Measurements from ENCODE around the gene ATRN.
A peak's percentile ranks its signal among the peaks of the same experiment; 100 is the strongest.
"Not testable (repeated sequence)": the region's sequence is repeated elsewhere in the genome, so short reads cannot be mapped to it uniquely, and the experiment has no call there.

Gene ATRN

DNA sequence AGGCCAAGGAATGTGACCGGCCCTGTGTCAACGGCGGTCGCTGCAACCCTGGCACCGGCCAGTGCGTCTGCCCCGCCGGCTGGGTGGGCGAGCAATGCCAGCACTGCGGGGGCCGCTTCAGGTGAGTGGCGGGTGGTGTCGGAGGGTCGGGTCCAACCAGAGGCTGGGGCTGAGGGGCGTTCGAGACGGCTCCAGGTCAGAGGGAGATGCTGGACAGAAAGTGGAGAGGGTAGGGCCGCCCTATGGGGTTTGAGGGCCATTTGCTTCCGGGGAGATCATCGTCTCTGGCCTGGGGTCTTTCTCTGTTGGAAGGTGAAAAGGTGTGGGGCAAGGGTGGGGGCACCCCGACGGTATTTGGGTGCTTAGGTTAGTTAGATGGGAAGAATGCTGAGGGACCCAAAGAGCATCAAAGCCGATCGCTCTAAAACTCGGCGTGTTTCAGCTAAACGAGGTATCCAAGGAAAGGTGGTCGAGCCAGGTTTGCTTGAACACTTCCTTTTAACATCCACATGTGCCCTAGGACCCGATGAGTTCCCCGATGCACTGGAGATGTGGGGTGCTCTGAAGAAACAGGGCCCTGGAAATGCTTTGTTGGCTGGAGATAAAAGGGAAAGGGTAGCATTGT, 691 bp downstream of the ATRN start:
- DNase-seq, result no peak

DNA sequence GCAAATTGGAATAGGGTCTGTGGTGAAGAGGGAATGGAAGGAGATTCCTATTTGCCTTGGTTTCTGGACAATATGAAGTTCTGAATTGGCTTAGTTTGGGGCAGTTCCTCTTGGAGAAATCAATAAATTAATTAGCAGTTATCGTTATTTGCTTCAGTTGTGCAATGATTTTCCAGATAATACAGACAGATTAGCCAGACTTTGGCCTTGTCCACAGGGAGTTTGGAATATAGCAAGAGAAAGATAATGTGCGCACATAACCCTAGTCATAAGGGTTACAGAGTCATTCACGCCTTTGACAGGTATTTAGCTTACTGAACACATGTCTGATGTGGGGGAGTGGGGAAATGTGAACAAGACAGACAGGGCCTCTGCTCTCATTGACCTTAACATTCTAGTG, 1.3 kb downstream of the ATRN start:
- DNase-seq, result no peak

DNA sequence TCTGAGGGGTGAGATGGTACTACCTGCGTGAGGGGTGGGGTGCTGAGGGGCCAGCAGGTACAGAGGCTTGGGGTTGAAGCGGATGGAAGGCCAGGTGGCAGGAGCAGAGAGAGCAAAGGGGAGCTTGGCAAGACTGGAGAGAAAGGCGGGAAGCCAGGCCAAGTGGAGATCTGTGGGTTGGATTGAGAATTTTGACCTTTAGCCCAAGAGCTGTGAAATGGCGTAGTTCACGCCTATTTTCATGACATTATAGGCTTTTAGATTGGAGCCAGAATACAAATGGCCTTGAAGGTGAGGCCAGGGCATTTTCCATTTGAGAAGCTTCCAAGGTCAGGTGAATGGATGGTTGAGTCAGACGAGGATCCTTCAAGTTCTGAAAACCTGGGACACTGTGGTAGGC, 2.5 kb downstream of the ATRN start:
- no peak for DNase-seq

DNA sequence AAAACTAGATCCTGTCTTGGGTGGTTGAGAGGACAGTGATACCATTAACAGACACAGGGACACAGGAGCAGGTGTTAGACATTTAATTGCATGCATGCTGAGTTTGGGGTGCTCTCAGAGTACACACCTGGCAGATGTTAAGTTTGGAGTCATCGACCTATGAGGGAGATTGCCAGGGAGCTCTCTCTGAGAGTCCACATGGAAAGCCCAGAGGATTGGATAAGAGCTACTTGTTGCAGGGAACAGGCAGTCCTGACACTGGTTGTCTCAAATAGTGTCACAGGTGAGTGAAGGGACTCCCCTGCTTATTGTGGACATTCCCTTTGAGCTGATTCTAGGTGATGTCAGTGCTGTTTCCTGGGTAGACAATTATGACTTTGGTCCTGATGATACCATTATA, 3.1 kb downstream of the ATRN start:
- DNase-seq, result no peak

DNA sequence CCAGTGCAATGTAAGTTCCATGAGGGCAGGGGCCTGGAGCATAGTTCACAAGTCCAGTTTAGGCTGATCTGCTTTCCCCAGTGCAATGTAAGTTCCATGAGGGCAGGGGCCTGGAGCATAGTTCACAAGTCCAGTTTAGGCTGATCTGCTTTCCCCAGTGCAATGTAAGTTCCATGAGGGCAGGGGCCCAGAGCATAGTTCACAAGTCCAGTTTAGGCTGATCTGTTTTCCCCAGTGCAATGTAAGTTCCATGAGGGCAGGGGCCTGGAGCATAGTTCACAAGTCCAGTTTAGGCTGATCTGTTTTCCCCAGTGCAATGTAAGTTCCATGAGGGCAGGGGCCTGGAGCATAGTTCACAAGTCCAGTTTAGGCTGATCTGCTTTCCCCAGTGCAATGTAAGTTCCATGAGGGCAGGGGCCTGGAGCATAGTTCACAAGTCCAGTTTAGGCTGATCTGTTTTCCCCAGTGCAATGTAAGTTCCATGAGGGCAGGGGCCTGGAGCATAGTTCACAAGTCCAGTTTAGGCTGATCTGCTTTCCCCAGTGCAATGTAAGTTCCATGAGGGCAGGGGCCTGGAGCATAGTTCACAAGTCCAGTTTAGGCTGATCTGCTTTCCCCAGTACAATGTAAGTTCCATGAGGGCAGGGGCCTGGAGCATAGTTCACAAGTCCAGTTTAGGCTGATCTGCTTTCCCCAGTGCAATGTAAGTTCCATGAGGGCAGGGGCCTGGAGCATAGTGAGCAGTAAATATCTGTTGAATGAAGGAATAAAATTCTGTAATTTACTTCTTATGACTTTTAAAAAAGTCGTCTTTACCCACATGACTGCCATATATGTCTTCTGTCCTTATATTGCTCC, 6.4 kb downstream of the ATRN start:
- not testable (repeated sequence) for DNase-seq

DNA sequence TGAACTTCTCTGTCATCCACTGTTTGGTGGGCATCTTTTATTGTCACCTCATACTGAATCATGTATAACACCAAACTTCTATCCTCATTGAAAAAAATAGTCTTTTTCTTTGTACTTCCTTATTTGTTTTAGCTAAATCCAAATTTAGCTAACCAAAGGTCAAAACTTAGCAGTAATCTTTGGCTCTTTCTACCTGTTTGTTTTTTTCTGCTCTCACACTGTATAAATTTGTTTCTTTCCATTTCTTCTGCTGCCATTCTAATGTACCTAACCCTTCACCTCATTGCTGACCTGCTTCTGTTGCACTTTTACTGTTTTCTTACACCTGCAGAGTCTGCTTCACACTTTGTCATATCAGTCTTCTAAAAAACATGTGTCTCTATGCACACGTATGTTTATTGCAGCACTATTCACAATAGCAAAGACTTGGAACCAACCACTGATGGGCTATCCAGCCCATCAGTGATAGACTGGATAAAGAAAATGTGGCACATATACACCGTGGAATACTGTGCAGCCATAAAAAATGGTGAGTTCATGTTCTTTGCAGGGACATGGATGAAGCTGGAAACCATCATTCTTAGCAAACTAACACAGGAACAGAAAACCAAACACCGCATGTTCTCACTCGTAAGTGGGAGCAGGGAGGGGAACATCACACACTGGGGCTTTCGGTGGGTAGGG, 7.2 kb downstream of the ATRN start:
- no peak for DNase-seq

DNA sequence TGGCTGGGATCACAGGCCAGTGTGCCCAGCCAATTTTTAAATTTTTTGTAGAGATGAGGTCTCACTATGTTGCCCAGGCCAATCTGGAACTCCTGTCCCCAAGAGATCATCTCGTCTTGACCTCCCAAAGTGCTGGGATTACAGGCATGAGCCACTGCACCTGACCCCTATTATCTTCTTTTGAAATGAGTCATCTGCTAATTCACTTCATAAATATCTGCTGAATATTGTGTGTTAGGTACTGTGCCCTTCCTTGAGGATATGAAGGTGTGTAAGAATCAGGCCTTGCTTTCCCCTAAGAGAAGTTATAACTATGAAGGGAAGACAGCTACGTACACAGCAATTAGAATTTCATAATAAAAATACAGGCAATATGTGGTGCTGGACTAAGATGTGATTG, 8.2 kb downstream of the ATRN start:
- DNase-seq, result no peak

DNA sequence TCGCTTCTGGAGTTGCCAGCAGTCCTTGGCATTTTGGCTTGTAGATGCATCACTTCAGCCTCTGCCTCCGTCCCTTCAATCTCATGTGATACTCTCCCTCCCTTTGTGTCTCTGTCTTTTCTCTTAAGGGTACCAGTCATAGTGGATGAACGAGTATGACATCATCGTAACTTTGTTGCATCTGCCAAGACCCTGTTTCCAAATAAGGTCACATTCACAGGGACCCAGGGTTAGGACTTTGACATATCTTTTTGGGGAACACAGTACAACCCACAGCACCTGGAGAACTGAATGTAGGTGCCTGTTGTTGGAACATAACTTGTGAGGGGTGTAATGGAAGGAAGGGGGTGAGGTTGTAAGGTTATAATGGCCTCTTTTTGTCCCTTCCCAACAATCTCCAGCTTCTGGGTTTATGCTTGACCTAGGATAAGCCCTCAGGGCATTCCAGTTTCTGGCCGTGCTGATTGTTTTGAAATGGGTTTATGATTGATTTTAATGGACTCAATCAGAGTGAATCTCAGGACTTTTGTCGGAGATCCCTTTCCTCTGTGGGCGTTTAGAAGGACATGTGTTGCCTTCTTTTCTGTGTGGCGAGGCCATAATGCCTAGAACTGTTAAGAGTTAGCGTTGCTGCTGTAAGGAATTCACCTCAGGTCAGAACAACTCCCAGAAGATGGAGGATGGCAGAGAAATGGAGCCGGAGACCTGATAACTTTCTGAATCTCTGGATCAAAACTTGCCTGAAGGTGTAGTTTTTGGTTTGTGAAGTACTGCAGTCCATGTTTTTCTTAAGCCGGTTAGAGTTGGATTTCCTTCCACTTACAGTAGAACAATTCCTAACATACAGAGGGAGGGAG, 9.2 kb downstream of the ATRN start:
- DNase-seq, result no peak

DNA sequence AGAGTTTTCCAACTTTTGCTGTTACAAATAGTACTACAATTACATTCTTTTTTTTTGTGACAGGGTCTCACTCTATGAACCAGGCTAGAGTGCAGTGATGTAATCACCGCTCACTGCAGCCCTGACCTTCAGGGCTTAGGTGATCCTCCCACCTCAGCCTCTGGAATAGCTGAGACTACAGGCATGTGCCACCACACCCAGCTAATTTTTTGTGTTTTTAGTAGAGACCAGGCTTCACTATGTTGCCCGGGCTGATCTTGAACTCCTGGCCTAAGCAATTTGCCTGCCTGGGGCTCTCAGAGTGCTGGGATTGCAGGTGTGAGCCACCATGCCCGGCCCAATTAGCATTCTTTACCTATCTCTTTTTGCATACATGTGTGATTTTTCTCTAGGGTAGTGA, 12.5 kb downstream of the ATRN start:
- peak; percentile 20 for DNase-seq

DNA sequence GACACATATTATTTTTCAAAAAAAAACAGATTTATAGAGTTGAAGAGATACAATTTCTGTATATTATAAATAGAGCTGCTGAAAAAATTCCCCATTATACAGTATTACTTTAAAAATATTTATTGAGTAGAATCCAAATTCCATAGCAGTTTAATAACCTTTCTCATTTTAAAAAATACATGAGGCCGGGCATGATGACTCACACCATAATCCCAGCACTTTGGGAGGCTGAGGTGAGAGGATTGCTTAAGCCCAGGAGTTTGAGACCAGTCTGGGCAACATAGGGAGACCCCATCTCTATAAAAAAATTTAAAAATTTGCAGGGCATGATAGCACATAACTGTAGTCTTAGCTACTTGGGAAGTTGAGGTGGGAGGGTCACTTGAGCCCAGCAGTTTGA, 13.0 kb downstream of the ATRN start:
- peak; percentile 31 for DNase-seq

DNA sequence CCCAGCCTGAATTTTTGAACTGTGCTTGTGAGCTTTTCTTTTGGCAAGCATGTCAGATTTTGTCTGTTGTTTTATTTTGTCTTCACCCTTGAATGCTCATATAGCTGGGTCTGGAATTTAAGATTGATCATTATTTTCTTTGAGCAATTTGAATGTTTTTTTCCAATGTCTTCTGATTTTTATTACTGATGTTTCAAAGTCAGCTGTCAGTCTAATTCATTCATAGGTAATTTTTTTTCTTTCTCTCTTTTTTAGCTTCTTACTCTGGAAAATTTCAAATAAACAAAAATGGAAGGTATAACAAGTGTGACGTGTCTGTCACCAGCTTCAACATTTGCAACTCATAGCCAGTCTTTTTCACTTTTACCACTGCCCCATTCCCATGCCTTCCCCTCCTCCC, 15.1 kb downstream of the ATRN start:
- no peak for DNase-seq

DNA sequence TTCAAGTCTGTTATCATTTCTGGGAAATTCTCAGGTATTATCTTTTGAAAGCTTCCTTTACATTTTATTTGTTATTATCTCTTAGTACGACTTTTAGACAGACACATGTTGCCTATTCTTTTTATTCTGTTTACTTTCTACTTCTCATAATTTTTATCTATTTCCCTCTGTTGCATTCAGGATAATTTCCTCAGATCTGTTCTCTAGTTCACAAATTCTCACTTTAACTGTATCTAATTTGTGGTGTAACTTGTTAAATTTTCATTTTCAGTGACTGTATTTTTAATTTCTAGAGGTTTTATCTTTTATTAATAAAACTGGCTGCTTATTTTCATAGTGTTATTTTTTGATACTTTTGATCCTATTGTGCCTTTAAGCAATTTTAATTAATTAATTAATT, 16.0 kb downstream of the ATRN start:
- DNase-seq, result no peak

DNA sequence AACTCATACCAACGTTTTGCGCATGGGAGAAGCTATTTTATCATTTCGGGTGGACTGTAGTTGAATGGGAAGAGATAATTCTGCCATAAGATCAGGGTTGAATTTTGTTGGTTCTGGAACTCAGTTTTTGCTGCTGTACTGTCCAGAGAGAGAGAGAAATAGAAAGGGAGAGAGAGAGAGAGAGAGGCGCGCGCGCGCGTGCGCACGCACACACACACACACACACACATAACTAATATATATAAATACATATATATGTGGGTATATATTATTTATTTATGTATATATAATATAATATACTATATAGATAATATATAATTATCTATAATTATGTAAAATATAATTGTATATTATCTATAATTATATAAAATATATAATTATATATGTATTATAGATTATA, 21.9 kb downstream of the ATRN start:
- DNase-seq, result no peak

DNA sequence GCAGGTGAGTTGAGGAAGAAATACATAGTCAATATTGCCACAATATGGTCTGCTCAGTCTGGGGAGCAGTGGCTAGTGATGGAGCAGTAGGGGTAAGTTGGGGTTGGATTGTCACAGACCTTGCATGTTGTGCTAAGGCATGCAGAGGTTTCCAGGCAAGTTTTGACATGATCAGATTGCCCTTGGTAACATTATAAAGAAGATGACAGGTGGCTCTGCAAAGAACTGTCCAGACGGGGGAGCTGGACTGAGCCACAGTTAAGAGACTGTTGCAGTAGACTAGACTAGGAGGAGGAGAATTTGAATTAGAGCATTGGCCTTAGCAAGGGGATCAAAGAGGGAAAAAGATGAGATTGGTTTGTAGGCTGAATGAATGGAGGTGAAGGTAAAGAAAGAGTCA, 23.4 kb downstream of the ATRN start:
- DNase-seq, result no peak

DNA sequence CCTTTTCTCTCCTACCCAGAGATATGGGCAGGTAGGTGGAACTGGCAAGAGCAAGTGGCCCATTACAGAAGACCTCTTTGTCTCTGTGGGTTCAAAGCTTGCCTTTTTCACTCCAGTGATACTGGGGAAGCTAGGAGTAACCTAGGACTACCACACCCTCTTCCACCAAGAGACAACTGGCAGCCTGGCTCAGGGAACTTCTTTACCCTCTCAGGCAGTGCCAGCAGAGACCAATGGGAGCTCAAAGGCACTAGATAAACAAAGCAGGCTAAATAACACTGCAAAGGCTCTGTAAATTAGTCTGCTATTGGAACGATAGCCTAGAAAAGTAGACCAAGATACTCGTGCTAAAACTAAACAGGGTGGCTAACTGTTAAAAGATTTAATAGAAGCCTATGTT, 32.1 kb downstream of the ATRN start:
- DNase-seq, result no peak

DNA sequence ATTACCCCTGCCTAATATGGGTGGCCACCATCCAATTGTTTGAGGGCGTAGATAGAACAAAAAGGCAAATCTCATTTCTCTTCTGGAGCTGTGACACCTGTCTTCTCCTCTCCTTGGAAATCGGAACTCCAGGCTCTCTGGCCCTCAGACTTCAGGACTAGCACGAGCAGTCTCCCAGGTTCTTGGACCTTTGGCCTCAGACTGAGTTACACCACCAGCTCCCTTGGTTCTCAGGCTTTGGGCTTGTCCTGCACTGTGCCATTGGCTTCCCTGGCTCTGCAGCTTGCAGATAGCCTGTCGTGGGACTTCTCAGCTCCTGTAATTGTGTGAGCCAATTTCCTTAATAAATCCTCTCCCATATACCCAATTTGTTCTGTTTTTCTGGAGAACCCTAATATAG, 34.3 kb downstream of the ATRN start:
- no peak for DNase-seq

DNA sequence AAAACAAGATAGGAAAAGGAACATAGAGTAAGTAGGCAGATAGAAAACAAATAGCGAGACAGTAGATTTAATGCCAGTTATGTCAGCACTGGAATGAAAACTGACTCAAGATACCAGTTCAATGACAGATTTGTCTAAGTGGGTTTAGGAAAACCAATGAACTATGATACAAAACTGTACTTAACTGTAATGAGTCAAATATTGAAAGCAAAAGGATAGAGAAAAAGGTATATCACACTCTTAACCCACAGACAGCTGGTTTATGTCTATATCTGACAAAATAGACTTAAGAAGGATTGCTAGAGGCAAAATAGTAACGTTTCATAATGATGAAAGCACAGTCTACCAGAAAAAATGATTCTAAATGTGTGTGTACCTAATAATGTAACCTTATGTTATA, 38.2 kb downstream of the ATRN start:
- DNase-seq, result no peak

DNA sequence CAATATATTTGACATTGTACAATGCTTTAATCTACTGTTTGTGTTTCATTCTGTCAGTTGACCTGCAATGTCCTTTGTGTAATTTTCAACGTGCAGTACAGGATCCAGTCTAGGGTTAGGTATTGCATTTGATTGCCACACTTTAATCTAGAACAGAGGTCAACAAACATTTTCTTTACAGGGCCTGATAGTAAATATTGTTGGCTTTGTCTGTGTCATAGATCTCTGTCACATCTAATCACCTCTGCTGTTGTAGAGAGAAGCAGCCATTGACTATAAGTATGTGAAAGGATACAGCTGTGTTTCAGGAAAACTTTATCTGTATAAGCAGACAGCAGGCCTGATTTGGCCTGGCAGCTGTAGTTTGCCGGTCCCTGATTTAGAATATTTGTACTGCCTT, 39.3 kb downstream of the ATRN start:
- DNase-seq, result no peak

DNA sequence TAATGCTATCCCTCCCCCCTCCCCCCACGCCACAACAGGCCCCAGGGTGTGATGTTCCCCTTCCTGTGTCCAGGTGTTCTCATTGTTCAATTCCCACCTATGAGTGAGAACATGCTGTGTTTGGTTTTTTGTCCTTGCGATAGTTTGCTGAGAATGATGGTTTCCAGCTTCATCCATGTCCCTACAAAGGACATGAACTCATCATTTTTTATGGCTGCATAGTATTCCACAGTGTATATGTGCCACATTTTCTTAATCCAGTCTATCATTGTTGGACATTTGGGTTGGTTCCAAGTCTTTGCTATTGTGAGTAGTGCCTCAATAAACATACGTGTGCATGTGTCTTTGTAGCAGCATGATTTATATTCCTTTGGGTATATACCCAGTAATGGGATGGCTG, 41.4 kb downstream of the ATRN start:
- DNase-seq, result not testable (repeated sequence)

DNA sequence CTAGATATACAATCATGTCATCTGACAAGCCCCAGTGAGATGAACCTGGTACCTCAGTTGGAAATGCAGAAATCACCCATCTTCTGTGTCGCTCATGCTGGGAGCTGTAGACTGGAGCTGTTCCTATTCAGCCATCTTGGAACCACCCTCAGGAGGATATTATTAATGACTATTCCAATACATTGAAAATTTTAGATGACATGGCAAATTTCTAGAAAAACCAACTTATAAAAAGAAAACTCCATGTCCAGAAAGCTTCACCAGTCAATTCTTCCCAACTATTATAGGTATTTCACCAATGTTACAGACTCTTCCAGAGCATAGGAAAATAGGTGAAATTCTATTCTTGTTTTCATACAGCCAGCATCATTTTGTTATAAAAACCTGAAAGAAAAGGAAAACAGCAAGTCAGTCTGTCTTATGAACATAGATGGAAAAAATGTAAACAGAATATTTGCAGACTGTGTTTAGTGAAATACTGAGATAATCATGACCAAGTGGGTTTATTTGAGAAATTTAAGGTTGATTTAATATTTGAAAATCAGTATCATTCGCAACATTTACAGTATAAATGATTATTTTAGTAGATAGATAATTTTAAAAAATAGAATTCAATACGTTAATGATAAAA, 43.3 kb downstream of the ATRN start:
- no peak for DNase-seq

DNA sequence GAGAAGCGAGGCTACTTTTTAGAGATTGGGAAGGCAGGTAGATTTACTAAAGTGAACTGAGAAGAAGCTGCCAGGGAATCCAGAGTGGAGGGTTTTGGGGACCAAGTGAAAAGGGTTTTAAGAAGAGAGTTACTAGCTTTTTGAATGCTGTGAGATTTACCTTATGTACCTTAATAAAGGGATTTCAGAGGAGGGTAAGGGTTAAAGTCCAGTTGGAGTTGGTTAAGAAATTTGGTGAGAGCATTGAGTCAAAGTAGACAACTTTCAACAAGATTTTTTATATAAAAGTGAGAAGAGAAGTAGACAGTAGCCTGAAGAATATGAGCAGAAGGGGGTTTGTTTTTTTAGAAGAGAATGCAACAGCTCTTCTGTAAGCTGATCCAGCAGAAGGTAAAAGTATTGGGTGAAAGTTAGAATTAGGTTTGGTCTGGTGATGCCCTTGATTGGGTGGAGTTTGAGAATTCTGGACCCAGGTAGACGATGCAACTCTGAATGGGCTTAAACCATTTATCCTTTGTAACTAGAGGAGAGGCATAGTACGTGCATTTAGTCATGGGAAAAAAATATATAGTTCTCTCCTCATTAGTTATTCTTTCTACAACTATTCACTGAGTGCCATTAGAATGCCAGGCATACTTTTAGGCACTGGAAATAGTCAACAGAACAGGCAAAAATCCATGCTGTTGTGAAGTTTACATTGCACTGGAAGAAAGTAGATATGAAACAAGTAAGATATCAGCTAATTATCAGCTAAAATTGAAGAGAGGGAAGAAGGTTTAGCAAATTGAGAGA, 44.8 kb downstream of the ATRN start:
- no peak for DNase-seq

Measured in NCI-H226 (cell line).